GM21619 (cell line): ENCODE measurements around the gene KIF26B.
"Not testable (repeated sequence)": the region's sequence is repeated elsewhere in the genome, so short reads cannot be mapped to it uniquely, and the experiment has no call there.

Source experiments
- ATAC-seq: cut with Tn5 transposase; IDR thresholded peaks from one replicate; pipeline ENCODE4 v1.9.1; 2021; ENCODE audit not compliant: unreplicated experiment

The KIF26B gene

DNA sequence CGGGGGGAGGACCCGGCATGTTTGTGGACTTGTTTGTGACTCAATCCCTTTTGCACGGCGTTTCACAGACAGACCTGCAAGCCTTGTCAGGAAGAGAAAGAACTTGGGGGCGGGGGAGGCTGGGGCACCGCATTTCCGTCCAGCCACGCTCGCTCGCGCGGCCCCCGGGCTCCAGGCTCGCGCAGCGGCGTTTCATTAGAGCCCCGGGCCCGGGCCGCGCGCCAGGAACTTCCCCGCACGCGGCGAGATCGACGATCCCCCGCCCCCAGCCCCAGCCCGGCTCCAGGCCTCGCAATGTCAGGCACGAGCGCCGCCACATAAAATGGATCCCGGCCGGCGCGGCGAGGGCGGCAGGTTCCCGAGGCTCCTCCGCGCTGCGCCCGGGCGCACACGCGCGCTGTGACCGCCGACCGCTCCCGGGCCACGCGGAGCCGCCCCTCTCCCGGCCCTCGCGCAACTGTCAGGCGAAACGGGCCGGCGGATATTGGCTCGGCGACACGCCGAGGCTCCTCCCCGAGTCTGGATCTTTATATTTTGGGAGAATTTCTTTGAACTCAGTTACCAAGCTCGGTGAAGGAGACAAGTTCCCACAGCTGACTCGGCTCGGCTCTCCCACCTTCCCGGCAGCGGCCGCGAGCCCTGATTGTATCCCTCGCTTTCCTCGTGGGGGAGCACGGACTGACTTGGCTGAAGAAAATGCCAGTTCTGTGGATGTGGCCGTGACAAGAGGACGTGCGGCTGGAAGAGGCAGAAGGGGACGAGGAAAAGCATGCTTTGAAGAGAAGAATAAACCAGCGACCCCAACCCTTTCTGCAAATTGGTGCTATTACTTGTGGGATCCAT is at the start of gene KIF26B:
TSS of gene KIF26B (plus strand) at position 557 of the 843 bp plus-strand sequence. CDS start 440 bp downstream, outside the sequence.
- no peak for ATAC-seq

DNA sequence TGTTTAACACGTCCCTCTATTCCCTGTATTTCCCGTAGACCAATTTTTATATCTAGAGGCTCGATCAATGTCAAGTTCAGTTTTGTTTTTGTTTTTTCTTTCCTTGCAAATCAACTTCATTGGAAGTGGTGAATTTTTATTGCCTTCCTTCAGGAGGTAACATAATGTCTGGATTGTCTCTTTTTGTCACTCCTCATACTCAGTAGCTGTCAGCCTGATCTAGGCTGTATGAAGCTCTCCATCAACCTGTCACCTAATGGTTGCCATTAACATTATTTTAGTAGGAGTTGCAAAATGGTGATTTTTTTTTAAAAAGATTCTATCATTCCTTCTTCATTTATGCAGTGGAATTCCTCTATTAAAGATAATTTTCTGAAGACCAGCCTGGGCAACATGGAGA is 49.7 kb upstream of the KIF26B start:
- ATAC-seq = no peak

DNA sequence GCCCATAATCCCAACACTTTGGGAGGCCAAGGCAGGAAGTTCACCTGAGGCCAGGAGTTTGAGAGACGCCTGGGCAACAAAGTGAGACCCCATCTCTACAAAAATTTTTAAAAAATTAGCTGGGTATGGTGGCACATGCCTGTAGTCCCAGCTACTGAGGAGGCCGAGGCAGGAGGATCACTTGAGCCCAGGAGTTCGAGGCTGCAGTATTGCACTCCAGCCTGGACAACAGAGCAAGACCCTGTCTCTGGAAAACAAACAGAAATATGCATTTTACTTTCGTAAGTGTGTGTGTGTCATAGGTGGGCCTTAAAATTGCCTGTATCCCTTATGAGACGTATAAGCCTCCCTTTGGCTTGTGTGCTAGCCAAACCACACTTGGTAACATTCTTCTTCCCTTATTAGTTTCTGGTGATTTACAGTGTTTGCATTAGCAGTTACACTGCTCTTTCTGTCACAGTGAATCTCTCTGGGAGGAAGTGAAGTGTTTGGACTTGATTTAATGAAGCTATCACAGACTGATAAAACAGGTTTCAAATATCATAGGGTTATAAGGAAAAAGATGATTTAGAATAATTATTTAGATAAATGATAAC is 48.9 kb upstream of the KIF26B start:
- no peak for ATAC-seq

DNA sequence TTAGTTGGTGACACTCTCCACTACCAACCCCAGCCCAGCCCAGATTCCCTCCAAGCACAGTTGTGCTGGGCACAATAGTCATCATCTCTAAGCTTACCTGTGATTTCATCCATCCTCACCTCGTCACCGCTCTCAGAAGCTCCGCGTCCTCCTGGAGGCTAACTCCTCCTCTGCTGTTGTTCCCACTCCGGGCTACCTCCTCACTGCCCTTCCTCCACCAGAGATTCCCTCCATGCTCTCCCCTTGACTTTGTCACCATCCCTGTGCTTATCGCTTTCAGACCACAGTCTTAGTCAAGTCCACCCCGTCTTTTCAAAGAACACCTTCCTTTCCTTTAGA is 47.0 kb upstream of the KIF26B start:
- no peak for ATAC-seq

DNA sequence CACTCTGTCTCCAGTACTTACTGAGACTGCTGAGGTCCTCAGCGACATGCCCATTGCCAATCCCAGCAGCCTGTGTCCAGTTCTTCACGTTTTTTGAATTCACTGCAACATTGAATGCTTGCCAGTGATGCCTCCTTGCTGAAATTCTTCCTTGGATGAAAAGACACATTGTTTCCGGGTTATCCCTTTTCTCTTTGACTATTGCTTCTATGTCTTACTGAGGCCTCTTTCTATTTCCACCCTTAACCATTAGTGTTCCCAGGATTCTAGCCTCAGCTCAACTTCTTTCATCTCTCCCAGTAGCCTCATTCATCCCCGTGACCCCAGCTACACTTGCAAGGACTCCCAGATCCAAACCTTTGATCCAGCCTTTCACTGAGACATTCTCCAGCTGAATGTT is 46.5 kb upstream of the KIF26B start:
- ATAC-seq = no peak

DNA sequence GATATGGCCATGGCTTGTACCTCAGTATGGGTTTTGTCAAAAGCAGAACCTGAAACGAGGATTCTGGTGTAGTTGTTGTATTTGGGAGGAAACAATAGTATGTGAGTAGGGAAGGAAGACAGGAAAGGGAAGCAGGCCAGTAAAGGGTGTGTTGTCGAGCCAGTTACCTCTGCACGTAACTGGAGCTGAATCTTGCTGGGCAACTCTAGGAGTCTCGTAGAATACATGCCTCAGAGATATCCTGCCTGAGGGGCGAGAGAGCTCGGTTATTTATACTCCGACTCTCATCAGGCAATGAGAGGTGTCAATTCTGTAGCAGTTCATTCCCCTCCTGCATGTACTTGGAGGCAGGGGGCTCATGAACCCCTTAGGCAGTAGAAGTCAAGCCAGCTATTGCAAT is 45.9 kb upstream of the KIF26B start:
- ATAC-seq = no peak

DNA sequence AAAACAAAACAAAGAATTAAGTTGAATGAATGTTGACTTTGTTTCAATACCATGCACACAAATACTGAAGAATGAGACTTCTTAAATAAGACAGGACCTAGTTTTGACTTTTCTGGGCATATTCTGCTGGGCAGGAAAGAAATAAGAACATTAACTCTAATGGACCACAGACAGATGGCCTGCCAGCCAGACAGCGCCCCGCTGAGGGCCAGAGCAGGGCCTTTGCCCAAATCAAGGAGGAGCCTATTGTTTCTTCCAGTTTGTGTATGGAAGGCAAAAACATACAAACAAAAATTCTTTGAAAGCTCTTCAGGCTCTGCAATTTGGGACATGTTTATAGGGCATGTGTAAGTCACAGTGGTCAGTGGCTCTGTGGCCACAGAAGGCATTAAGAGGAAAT is 44.4 kb upstream of the KIF26B start:
- ATAC-seq = no peak

DNA sequence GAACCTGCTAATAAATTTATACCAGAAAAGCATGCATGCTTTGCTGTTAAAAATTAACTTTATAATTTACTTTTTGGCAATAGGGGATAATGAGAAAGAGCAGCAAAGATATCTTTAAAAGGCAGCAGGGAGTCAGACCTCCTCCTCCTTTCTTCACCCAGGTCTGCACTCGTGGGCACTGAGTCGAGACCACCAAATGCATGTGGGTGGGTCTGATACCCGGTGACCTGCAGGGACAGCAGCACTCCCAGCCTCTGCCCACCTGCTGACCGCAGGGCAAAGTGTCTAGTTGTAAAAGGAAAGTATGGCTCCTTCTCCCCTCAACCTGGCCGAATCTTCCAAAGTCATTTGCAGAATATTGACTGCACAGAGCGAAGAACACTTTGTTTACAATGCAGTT is 43.7 kb upstream of the KIF26B start:
- no peak for ATAC-seq

DNA sequence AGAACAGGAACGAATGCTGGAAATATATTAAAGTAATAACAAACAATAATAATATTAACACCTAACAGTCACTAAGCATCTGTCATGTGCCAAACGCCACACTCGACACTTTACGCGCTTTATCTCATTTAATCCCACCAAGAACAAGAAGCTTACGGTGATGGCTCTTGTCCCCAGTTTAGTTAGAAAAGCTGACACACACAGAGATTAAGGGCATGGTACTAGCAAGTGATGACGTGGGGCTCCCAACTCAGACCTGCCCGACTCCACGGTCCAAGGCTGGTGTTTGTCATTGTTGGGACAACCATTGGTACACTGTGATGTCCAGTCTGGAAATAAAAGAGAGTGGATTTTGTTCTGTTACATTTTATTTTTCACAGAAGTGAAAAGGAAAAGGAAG is 41.1 kb upstream of the KIF26B start:
- no peak for ATAC-seq

DNA sequence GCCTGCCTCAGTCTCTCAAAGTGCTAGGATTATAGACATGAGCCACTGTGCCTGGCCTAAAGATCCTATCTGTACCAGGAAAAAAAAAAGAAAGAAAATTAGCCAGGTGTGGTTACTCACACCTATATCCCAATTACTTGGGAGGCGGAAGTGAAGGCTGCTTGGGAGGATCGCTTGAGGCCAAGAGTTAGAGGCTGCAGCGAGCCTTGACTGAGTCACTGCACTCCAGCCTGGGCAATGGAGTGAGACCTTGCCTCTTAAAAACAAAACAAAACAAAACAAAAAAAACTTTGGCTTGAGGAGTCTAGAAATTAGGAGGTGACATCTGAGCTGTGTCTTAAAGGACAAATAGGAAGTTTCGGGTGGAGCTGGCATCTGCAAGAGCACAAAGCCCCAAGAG is 38.7 kb upstream of the KIF26B start:
- no peak for ATAC-seq

DNA sequence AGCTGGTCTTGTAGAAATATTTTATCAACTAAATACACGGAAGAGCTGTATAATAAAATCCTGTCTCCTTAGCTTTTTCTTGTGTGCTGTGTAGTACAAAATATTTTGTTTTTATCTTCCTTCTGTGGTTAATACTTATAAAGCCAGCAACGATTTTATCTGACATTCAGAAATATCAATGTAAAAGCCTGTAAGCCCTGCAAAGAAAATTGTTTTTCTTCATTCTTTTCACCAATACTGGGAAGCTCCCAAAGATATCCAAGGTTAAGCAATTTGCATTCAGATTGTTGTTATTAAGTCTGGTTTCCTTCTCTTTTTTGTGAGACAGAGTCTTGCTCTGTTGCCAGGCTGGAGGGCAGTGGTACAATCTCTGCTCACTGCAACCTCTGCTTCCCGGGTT is 38.0 kb upstream of the KIF26B start:
- no peak for ATAC-seq

DNA sequence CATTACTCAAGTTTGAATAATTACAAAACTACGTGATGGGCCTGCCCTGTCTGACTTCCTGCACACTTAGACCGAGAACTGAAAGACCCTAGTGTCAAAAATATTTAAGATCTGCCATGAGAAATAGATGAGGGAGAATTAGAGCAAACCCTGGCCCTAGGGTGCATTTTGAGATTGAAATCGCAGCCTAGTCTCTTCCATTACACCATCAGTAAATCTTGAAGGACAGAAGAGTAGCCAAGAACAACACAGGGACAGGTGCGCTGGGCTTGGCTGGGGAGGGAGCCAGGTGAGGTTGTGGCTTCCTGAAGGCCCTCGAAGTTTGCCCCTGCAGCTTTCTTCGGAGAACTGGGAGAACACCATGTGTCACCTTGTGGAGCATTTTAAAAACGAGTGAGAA is 36.7 kb upstream of the KIF26B start:
- ATAC-seq = no peak

DNA sequence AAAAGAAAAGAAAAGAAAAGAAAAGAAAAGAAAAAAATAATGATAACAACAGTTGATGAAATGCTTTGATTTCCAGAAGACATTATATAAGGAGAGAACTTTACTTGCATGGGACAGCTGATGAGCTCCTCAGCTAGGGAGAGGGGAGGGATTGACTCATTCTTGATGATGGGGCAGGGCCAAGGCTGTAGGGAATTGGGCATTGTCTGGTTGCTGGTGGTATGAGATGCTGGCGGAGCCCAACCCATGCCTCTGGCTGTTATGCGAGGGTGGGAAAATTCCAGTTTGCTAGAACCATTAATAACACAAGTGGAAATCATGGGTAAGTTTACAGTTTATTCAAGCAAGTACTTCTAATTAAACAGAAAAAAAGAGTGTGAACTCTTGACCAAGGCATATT is 36.0 kb upstream of the KIF26B start:
- no peak for ATAC-seq

DNA sequence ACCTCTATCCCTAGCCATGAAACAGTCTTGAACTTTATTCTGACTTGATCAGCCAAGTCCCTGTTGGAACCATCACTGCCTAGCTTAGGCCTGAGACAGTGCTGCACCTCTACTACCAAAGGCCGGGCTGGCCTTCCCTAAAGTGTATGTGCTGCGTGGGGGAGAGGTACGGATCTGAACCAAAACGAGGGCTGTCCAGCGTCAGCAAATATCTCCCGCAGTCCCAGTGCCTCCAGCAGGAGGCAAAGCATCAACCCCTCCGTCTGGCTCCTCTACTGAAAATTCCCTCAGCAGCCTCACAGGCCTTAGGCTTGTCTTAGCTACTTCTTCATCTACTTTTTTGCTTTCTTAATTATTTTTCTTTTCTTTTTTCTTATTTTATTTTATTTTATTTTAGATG is 33.3 kb upstream of the KIF26B start:
- no peak for ATAC-seq

DNA sequence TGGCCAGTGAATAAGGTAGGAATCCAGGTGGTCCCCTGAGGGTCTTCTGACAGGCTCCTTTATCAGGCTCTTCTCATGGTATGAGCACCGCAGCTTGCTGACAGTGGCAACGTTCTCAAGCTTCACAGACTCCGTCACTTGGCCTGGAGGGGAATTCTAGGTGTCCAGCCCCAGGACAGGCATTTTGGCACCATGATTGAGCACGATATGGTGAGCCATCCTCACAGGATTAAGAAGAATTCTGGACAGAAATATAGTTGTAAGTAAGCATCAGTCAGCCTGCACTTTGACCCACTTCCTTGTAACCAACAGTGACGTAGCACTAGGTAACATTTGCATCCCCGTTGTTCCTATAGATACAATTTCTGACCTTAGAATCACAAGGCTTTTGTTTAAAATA is 30.5 kb upstream of the KIF26B start:
- ATAC-seq = no peak

DNA sequence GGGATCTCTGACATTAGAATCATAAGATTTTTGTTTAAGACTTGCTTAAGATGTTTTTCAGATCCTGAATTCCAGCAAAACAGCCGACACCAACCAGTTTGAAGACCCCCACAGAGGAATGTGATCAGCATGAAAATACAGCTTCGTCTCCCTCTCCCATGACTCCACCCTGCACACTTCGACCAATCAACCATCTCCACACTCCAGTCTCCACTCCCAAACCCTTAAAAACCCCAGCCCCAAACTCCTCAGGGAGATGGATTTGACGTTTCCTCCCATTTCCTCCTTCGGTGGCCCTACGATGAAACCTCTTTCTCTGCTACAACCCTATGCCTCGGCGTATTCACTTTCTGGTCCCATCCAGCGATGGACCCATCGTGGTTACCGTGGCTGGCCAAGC is 30.1 kb upstream of the KIF26B start:
- ATAC-seq = no peak

DNA sequence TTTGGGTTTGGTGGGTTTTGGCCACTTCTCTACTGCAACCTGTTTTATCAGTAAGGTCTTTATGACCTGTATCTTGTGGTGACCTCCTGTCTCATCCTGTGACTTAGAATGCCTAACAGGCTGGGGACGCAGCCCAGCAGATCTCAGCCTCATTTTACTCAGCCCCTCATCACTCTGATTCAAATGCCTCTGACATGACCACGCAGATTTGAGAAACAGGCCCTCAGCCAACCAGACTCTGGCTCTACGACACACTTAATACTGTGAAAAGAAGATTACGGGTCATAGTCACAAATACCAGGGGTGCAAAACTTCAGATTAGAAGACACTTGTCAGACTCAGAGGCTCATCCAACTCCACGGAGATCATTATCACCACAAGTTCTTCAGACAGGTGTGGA is 28.3 kb upstream of the KIF26B start:
- no peak for ATAC-seq

DNA sequence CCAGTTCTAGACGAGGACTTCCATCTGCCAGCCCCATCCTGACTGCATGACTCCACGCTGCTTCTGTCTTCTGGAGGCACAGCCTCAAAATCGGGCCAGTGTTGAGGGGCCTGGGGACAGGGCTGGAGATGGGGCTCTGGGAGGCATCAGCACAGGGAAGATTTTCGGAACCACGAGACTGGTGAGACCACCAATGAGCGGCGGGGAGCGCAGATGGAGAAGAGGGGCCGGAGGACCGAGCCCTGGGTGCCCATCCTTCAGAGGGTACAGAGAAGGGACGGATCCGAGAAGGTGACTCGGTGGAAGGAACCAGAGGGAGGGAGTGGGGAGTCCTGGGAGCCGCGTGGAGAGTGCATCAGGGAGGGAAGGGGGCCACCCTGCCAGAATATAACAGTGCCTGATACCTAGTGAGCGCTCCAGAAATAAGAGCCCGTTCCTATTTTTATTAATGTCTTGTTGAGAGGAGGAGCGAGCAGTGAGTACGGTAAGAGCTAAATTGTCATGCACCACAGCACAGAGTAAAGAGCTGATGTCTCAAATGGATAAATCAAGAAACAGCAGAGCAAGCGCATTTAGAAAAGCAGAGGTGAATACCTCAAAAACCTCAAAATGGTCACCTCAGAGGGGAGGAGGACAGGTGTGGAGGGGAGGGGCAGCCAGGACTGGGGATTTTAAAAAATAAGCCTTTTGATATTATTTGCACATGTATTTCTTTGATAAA is 26.2 kb upstream of the KIF26B start:
- ATAC-seq = no peak

DNA sequence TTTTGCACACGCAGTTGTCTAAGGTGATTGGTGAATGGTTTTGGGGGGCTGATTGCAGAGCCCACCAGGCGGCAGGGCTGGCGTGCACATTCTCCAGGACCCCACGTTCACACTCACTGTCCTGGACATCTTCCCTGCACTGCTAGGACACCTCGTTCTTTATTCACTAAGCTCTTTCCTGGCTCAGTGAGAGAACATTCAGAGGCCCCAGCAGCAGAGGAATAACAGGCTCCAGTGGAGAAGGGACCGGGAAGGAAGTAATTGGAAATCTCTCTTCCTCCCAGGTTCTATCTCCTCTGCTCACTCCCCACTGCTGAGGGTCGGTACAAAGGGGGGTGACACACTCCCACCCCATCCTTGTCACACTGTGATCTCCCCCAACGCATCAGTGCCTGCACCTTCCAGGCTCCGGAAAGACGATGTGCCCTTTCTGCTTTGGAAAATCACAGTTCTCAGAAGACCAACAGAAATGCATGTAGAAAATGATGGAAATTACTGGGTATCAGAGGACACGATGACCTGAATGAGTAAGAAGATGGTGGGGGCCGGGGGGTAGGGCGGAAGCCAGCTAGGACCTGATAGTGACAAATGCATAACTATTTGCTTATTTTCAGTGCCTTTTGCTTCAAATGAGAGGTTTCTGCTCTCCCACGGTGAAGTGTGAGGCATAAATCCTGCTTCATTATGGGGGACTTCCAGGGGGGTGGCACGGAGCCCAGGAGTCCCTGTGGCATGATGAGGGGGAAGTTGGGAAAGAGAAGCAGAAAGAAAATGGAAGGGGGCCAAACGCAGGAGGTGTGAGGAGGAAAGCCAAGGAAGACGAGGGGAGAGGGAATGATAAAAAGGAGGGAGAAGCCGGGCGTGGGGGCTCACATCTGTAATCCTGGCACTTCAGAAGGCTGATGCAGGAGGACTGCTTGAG is 25.2 kb upstream of the KIF26B start:
- no peak for ATAC-seq

DNA sequence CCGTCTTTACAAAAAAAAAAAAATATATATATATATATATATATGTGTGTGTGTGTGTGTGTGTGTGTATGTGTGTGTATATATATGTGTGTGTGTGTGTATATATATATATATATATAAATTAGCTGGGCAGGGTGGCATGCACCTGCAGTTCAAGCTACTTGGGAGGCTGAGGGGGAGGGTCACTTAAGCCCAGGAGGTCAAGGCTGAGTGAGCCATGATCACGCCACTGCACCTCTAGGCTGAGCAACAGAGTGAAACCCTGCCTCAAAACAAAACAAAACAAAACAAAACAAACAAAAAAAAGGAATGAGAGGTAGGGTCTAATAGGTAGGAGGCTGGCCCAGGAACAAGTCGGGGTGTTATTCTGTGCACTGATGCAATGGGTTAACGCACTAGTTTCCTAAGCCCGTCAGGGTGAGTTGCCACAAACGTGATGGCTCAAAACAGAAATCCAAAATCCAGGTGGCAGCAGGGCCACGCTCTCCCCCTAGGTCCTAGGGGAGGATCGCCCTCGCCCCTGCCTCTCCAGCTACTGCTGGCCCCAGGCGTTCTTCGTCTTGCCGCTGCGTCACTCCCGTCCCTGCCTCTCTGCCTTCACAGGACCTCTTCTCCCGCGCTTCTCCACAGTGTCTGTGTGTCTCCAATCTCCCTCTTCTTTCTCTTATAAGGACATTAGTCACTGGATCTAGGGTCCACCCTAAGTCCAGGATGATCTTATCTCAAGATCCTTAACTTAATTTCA is 24.3 kb upstream of the KIF26B start:
- not testable (repeated sequence) for ATAC-seq

DNA sequence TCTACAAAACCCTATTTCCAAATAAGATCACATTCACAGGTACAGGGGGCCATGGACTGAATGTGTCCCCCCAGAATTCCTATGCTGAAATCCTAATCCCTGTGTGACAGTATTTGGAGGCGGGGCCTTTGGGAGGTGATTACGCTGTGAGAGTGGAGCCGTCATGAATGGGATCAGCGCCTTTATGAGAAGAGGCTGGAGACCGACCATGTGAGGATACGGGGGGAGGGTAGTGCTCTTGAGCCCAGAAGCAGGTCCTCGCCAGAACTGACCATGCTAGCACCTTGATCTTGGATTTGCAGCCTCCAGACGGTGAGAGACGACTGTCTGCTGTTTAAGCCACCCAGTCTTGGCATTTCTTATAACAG is 23.8 kb upstream of the KIF26B start:
- no peak for ATAC-seq
